HL-60 (cell line): ENCODE data around the gene PER3.

Experiments used
- CTCF ChIP-seq: IDR thresholded peaks from one replicate; pipeline ENCODE4 v1.5.1; 2011; ENCODE audit warnings: low read length, control low read depth, inconsistent platforms; ENCODE audit not compliant: insufficient read depth
- GABPA ChIP-seq: IDR thresholded peaks from 2 replicates; pipeline ENCODE4 v1.6.1; 2012; ENCODE audit warnings: low read depth
- POLR2AphosphoS5 ChIP-seq: IDR thresholded peaks from 2 replicates; pipeline ENCODE4 v1.6.1; 2012; ENCODE audit warnings: low read depth
- REST ChIP-seq: IDR thresholded peaks from 2 replicates; pipeline ENCODE4 v1.6.1; 2012; ENCODE audit warnings: low read depth; ENCODE audit not compliant: insufficient replicate concordance
- SPI1 ChIP-seq: IDR thresholded peaks from 2 replicates; pipeline ENCODE4 v1.6.1; 2012; ENCODE audit warnings: low read depth, mild to moderate bottlenecking, borderline replicate concordance

- TF ChIP-seq CTCF = no peak
- no peak for TF ChIP-seq GABPA
- no peak for TF ChIP-seq POLR2AphosphoS5
- peak; percentile 65; the same call in 1 of the 2 replicates for TF ChIP-seq SPI1
- no peak for TF ChIP-seq REST
These were observed 2.6 kb upstream of the PER3 start for GRCh38 chr1:7781501-7781900.
